ENCODE results near the gene MAPK8IP2.
"Not testable (repeated sequence)": the region's sequence is repeated elsewhere in the genome, so short reads cannot be mapped to it uniquely, and the experiment has no call there.

The MAPK8IP2 gene

DNA sequence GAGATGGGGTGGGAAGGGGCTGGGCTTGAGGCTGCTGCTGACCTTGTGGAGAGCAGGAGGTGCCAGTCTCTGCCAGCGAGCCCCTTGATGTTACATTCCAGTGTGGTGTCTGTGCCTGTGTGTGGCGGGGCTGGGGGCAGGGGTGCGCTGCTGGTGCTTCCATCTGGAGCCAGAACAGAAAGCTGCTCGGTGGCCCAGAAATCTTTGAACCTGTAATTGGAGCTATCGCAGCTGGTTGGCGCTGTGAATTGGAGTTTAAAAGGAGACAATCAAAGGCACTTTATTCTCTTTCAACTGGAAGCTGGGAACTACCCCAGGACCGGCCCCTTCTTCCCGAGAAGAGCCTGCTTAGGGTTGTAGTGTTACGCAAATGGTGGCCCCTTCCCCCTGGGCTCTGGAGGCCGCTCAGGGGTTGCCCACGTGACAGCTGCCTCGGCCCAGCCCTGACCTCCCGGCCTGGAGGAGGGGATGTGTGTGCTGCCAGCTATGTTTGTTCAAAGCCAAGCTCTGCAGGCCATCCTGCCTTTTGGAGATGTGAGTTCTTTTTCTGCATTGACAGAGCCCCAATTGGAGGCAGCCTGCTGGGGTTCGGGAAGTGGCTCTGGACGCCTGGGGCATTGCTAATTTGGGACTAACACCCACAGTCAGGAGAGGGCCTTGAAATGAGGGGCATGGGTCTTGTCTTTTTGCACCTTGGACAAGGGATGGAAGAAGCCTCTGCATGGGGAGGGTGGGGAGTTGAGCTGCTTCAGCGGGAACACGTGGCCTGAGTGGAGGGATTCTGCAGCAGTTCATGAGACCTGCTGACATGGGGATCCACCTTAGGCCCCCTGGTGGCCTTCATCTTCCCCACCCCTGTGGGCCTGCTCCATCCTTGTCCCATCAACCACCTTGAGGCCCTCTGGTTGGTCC is 41.4 kb downstream of the MAPK8IP2 start:
- no peak for DNase-seq

DNA sequence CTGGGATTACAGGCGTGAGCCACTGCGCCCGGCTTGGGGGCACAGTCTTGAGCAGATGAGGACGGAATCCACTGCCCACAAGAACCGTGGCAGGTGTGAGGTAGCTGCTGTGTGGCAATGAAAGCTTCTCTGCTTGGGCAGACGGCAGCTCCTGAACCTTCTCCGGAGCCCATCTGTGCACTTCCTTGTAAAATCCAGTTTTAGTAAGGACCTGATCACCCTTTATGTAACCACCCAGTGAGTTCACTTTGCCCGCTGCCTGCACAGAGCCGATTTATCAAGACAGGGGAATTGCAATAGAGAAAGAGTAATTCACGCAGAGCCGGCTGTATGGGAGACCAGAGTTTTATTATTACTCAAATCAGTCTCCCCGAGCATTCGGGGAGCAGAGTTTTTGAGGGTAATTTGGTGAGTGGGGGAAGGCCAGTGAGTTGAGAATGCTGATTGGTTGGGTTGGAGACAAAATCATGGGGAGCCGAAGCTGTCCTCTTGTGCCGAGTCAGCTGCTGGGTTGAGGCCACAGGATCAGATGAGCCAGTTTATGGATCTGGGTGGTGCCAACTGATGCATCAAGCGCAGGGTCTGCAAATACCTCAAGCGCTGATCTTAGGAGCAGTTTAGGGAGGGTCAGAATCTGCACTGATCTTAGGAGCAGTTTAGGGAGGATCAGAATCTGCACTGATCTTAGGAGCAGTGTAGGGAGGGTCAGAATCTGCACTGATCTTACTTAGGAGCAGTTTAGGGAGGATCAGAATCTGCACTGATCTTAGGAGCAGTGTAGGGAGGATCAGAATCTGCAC is 42.6 kb downstream of the MAPK8IP2 start:
- not testable (repeated sequence) for DNase-seq

DNA sequence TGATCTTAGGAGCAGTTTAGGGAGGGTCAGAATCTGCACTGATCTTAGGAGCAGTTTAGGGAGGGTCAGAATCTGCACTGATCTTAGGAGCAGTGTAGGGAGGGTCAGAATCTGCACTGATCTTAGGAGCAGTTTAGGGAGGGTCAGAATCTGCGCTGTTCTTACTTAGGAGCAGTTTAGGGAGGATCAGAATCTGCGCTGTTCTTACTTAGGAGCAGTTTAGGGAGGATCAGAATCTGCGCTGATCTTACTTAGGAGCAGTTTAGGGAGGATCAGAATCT is 43.2 kb downstream of the MAPK8IP2 start:
- DNase-seq, result not testable (repeated sequence)

DNA sequence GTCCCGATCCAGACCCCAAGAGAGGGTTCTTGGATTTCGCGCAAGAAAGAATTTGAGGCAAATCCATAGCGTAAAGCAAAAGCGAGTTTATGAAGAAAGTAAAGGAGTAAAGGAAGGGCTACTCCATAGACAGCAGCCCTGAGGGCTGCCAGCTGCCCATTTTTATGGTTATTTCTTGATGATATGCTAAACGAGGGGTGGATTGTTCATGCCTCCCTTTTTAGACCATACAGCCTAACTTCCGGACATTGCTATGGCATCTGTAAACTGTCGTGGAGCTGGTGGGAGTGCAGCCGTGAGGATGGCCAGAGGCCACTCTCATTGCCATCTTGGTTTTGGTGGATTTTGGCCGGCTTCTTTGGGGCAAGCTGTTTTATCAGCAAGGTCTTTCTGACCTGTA is 52.7 kb downstream of the MAPK8IP2 start:
- no peak for DNase-seq

DNA sequence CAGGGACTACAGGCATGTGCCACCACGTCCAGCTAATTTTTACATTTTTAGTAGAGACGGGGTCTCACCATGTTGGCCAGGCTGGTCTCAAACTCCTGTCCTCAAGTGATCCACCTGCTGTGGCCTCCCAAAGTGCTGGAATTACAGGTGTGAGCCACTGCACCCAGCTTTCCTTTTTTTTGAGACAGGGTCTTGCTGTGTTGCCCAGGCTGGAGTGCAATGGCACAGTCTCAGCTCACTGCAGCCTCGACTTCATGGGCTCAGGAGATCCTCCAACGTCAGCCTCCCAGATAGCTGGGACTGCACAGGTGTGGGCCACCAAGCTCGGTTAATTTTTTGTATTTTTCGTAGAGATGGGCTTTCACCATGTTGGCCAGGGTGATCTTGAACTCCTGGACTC is 54.1 kb downstream of the MAPK8IP2 start:
- not testable (repeated sequence) for DNase-seq

DNA sequence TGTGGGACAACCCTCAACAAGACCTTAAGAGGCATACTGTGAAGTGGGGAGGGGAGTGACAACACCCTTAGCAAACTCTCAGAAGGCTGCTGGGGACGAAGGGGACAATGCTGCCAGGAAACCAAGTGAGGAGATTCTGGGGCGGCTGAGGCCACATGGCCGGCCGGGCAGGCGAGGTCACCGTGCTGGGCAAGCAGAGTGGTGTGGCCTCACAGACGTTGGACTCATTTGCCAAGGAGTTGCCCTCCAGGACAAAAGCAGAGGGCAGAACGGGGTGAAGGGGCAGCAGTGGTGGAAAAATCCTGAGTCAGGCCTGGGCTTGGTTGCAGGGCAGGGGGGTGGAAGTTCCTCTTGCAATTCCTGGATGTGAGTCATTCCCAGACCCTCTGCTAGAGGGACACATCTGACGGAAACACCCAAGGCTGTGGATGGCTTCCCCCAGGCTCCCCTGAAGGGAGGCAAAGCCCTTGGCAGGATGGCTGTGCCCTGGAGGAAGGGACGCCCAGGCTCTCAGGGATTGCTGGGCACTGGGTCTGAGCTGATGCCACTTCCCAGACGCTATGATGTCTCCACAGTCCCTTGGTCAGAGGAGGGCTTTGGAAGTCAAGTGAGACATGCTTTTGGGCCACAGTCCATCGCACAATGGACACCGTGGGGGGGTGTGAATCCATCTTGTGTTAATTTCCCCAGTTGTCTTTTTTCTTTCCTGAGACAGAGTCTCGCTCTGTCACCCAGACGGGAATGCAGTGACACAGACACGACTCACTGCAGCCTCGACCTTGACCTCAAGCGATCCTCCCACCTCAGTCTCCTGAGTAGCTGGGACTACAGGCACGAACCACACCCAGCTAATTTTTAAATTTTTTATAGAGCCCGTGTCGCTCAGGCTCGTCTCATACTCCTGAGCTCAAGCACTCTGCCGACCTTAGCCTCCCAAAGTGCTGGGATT is 55.8 kb downstream of the MAPK8IP2 start:
- no peak for DNase-seq

DNA sequence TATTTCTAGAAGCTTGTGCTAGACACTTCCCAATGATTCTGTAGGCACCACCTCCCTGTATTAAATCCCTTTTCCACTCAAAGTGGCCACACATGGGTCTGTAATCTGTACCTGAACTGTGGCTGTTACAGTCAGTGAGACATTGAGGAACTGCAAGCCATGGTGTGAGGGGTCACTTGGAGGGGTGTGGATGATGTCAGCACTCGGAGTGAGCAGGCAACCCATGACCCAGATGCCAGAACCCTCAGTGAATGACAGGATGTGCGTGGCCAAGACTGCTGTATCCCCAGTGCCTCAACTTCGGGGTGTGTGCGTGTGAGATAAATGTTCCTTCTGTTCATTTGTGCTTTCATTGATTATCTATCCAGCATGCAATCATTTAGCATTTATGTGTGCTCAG is 57.3 kb downstream of the MAPK8IP2 start:
- DNase-seq, result no peak

DNA sequence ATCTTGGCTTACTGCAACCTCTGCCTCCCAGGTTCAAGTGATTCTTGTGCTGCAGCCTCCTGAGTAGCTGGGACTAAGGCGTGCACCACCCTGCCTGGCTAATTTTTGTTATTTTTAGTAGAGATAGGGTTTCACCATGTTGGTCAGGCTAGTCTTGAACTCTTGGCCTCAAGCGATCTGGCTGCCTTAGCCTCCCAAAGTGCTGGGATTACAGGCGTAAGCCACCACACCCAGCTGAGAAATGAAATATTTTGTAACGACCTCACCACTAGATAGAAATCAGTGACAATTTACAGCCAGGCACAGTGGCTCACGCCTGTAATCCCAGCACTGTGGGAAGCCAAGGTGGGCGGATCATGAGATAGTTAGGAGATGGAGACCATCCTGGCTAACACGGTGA is 59.1 kb downstream of the MAPK8IP2 start:
- DNase-seq, result not testable (repeated sequence)

DNA sequence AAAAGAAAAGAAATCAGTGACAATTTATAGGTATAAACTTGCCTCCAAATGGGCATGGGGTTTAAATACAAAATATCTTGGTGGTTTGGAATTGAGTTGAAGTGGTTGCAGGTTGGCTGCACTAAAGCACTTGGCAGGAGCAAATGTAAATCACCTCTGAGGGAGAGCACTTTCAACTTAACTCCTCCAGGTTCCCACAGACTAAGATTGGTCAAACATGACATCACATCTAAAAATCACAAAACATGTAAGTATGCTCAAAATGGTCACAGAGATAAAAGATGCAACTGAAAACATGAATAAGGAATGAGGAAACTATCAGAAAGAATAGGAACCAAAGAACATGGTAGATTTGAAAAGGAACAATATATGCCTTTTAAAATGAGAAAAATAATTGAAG is 59.7 kb downstream of the MAPK8IP2 start:
- no peak for DNase-seq

Data from DMS79 treated with DMSO at 0.1 percent for 48 hours (cell line).